ENCODE measurements around the gene DAPK1.
A peak's percentile ranks its signal among the peaks of the same experiment; 100 is the strongest.

Gene DAPK1

GRCh38 chr9:87707805-87708506, 210.3 kb downstream of the DAPK1 start:
- H3K36me3 ChIP-seq (ENCODE audit: control insufficient read depth in 5 of 5, insufficient read depth in 5 of 5, low read length in 5 of 5) = peaks cover 2 to 29% (median 21%) of the 10 kb centered on the region in 5 donors
- H3K4me1 ChIP-seq (ENCODE audit: control insufficient read depth in 5 of 5, insufficient read depth in 5 of 5, low read length in 5 of 5) = peaks cover 4 to 22% (median 6%) of the 10 kb centered on the region in 5 donors
- no peak overlapping the region for H3K4me3 ChIP-seq (ENCODE audit: low read depth in 1 of 5, low read length in 5 of 5)
- H3K27me3 ChIP-seq (ENCODE audit: control insufficient read depth in 5 of 5, insufficient read depth in 4 of 5, low read length in 5 of 5) = no peaks in the 10 kb centered on the region
- H3K27ac ChIP-seq (ENCODE audit: low read depth, low read length) = no peak overlapping the region
- no peaks in the 10 kb centered on the region for H3K9me3 ChIP-seq (ENCODE audit: control insufficient read depth in 5 of 5, low read length in 5 of 5)
- H3K9ac ChIP-seq (ENCODE audit: low read length in 5 of 5) = no peak overlapping the region

DNA sequence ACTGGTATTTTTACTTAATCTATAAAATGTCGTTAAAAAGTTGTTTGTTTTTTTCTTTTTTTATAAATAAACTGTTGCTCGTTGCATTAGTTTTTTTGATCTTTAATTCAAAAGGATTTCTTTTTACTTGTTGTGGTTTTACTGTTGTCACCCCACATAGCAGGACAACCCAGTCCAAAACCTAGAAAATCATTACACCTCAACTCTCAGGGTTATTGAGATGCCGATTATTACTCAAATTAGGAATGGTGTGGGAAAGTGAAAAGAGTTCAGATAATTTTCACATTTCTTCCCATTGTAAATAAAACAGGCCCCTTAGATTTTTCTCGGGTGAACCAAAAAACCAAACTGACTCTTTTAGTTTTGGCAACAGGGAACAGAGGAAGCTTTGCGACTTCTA, 210.9 kb downstream of the DAPK1 start:
- Histone ChIP-seq H3K9ac (ENCODE audit: low read length in 5 of 5) (no peak overlapping the region), H3K9me3 (ENCODE audit: control insufficient read depth in 5 of 5, low read length in 5 of 5) (no peaks in the 10 kb centered on the region), H3K4me3 (ENCODE audit: low read depth in 1 of 5, low read length in 5 of 5) (no peak overlapping the region), H3K36me3 (ENCODE audit: control insufficient read depth in 5 of 5, insufficient read depth in 5 of 5, low read length in 5 of 5) (peaks cover 2 to 23% (median 18%) of the 10 kb centered on the region in 5 donors), H3K27ac (ENCODE audit: low read depth, low read length) (no peak overlapping the region), H3K4me1 (ENCODE audit: control insufficient read depth in 5 of 5, insufficient read depth in 5 of 5, low read length in 5 of 5) (peaks cover 6 to 25% (median 11%) of the 10 kb centered on the region in 5 donors), H3K27me3 (ENCODE audit: control insufficient read depth in 5 of 5, insufficient read depth in 4 of 5, low read length in 5 of 5) (peaks cover 0 to 3% (median 0%) of the 10 kb centered on the region in 5 donors)

DNA sequence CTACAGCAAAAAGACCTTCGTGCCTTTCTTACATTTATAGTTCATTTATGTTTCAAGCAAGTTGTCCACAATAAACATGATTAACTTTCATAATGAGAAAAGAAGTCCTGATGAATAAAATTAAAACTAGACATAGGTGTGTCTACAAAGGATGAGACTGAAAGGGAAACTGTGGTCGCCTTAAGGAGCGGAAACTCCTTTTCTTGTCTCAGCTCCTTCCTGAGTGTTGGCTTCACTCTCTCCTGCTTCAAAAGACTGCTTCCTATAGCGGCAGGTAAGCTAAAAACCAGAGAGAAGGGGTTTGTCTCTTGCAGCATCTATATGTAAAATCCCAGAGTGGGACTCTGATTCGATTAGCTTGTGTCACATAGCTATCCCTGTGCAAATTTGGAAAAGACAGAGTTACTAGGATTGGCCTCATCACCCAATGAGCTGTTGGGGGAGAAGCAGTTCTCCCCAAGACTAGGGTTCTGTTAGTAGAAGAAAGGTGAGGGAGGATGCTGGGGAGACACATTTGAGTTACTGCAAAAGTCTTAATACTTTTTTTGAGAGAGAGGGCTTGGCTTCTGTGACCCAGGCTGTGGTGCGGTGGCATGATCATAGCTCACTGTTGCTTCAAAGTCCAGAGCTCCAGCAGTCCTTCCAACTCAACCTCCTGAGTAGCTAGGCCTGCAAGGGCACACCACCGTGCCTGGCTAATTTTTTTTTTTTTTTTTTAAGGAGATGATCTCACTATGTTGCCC, 211.5 kb downstream of the DAPK1 start:
- Histone ChIP-seq H3K4me3 (ENCODE audit: low read depth in 1 of 5, low read length in 5 of 5) (no peak overlapping the region), H3K9me3 (ENCODE audit: control insufficient read depth in 5 of 5, low read length in 5 of 5) (no peaks in the 10 kb centered on the region), H3K9ac (ENCODE audit: low read length in 5 of 5) (no peak overlapping the region), H3K27ac (ENCODE audit: low read depth, low read length) (no peak overlapping the region), H3K27me3 (ENCODE audit: control insufficient read depth in 5 of 5, insufficient read depth in 4 of 5, low read length in 5 of 5) (peaks cover 0 to 4% (median 0%) of the 10 kb centered on the region in 5 donors), H3K4me1 (ENCODE audit: control insufficient read depth in 5 of 5, insufficient read depth in 5 of 5, low read length in 5 of 5) (peaks cover 7 to 25% (median 12%) of the 10 kb centered on the region in 5 donors), H3K36me3 (ENCODE audit: control insufficient read depth in 5 of 5, insufficient read depth in 5 of 5, low read length in 5 of 5) (peaks cover 2 to 19% (median 17%) of the 10 kb centered on the region in 5 donors)

- no peaks in the 10 kb centered on the region for H3K9me3 ChIP-seq (ENCODE audit: control insufficient read depth in 5 of 5, low read length in 5 of 5)
- H3K9ac ChIP-seq (ENCODE audit: low read length in 5 of 5) = no peak overlapping the region
- H3K27ac ChIP-seq (ENCODE audit: low read depth, low read length) = no peak overlapping the region
- peaks cover 2 to 19% (median 15%) of the 10 kb centered on the region in 5 donors for H3K36me3 ChIP-seq (ENCODE audit: control insufficient read depth in 5 of 5, insufficient read depth in 5 of 5, low read length in 5 of 5)
- peaks cover 13 to 32% (median 17%) of the 10 kb centered on the region in 5 donors for H3K4me1 ChIP-seq (ENCODE audit: control insufficient read depth in 5 of 5, insufficient read depth in 5 of 5, low read length in 5 of 5)
- H3K27me3 ChIP-seq (ENCODE audit: control insufficient read depth in 5 of 5, insufficient read depth in 4 of 5, low read length in 5 of 5) = peaks cover 0 to 4% (median 0%) of the 10 kb centered on the region in 5 donors
- no peak overlapping the region for H3K4me3 ChIP-seq (ENCODE audit: low read depth in 1 of 5, low read length in 5 of 5)
Measured at GRCh38 chr9:87710443-87710842, 212.8 kb downstream of the DAPK1 start.

DNA sequence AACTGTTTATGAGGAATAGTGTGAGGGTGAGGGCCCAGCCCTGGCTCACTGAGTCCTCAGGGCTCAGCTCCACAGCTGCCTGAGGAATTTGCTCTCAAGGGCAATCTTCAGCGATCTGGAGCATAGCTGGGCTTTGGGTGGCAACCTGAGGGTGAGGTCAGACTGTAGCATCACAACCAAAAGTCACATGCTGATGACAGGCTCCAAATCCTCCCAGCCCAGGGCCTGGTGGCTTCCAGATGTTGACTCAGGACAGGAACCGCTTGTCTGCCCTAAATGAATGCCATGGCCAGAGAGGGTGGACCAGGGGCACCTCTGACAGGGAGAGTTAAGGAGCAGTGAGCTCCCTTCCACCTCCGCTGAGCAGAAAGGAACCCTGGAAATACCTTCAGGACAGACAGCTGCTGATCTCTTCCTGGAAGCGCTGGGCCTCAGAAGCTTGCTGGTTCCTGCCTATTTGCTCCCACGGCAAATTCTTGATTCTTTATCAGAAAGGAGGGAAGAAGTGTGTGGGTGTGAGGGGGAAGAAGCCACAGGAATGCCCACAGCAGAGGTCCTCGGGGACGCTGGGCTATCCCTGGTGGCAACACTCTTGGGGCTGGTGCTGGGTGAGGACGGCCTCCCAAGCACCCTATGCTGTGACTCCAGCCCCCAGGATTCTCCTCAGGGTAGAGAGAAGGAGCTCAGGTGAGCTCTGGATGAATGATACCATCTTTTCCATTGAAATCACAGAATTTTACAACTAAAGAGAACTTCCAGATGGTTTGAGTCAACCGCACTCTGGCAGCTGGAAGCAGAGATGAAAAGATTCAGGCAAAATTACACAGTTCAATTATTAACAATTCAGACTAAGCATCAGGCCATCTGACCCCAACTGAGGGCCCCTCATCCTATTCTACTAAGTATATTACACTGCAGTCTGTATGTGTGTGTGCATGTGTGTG, 214.5 kb downstream of the DAPK1 start:
- Histone ChIP-seq H3K4me3 (ENCODE audit: low read depth in 1 of 5, low read length in 5 of 5) (no peak overlapping the region), H3K4me1 (ENCODE audit: control insufficient read depth in 5 of 5, insufficient read depth in 5 of 5, low read length in 5 of 5) (peaks cover 11 to 36% (median 17%) of the 10 kb centered on the region in 5 donors), H3K36me3 (ENCODE audit: control insufficient read depth in 5 of 5, insufficient read depth in 5 of 5, low read length in 5 of 5) (peaks cover 2 to 5% (median 3%) of the 10 kb centered on the region in 5 donors), H3K9me3 (ENCODE audit: control insufficient read depth in 5 of 5, low read length in 5 of 5) (no peaks in the 10 kb centered on the region), H3K27ac (ENCODE audit: low read depth, low read length) (peak overlapping the region; percentile 92), H3K27me3 (ENCODE audit: control insufficient read depth in 5 of 5, insufficient read depth in 4 of 5, low read length in 5 of 5) (peaks cover 0 to 4% (median 0%) of the 10 kb centered on the region in 5 donors), H3K9ac (ENCODE audit: low read length in 5 of 5) (peak overlapping the region in 4 of 5 donors; percentile 8 to 38 (median 28))

- no peaks in the 10 kb centered on the region for H3K9me3 ChIP-seq (ENCODE audit: control insufficient read depth in 5 of 5, low read length in 5 of 5)
- peaks cover 0 to 4% (median 0%) of the 10 kb centered on the region in 5 donors for H3K27me3 ChIP-seq (ENCODE audit: control insufficient read depth in 5 of 5, insufficient read depth in 4 of 5, low read length in 5 of 5)
- peaks cover 11 to 36% (median 17%) of the 10 kb centered on the region in 5 donors for H3K4me1 ChIP-seq (ENCODE audit: control insufficient read depth in 5 of 5, insufficient read depth in 5 of 5, low read length in 5 of 5)
- H3K9ac ChIP-seq (ENCODE audit: low read length in 5 of 5) = peak overlapping the region in 2 of 5 donors; percentile 39 to 57
- peak overlapping the region; percentile 92 for H3K27ac ChIP-seq (ENCODE audit: low read depth, low read length)
- peaks cover 0 to 2% (median 1%) of the 10 kb centered on the region in 5 donors for H3K36me3 ChIP-seq (ENCODE audit: control insufficient read depth in 5 of 5, insufficient read depth in 5 of 5, low read length in 5 of 5)
- H3K4me3 ChIP-seq (ENCODE audit: low read depth in 1 of 5, low read length in 5 of 5) = peak overlapping the region in 1 of 5 donors; percentile 45
Measured at GRCh38 chr9:87712801-87713277, 215.2 kb downstream of the DAPK1 start.

GRCh38 chr9:87713278-87713987, 215.8 kb downstream of the DAPK1 start:
- Histone ChIP-seq H3K27ac (ENCODE audit: low read depth, low read length) (peak overlapping the region; percentile 93), H3K9me3 (ENCODE audit: control insufficient read depth in 5 of 5, low read length in 5 of 5) (no peaks in the 10 kb centered on the region), H3K36me3 (ENCODE audit: control insufficient read depth in 5 of 5, insufficient read depth in 5 of 5, low read length in 5 of 5) (peaks cover 0 to 2% (median 0%) of the 10 kb centered on the region in 5 donors), H3K4me1 (ENCODE audit: control insufficient read depth in 5 of 5, insufficient read depth in 5 of 5, low read length in 5 of 5) (peaks cover 11 to 39% (median 17%) of the 10 kb centered on the region in 5 donors), H3K9ac (ENCODE audit: low read length in 5 of 5) (peak overlapping the region; percentile 30 to 66 (median 47)), H3K27me3 (ENCODE audit: control insufficient read depth in 5 of 5, insufficient read depth in 4 of 5, low read length in 5 of 5) (peaks cover 0 to 4% (median 0%) of the 10 kb centered on the region in 5 donors), H3K4me3 (ENCODE audit: low read depth in 1 of 5, low read length in 5 of 5) (peak overlapping the region in 1 of 5 donors; percentile 45)

DNA sequence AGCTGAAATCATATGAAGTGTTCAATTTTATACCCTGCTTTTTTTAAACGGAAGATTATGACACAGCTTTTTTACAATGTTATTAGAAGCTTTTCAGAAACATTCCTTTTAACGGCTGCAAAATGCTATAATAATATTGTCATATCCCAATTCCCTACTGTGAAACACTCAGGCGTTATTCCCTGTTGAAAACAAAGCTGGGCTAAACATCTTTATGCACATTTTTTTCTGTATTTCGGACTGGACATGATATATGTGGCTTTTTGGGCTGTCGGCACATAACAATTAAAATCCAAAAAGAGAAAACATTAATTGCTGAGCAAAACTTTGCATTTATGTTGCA, 216.3 kb downstream of the DAPK1 start:
- peak overlapping the region in 4 of 5 donors; percentile 23 to 66 (median 38) for H3K9ac ChIP-seq (ENCODE audit: low read length in 5 of 5)
- H3K36me3 ChIP-seq (ENCODE audit: control insufficient read depth in 5 of 5, insufficient read depth in 5 of 5, low read length in 5 of 5) = peaks cover 0 to 2% (median 0%) of the 10 kb centered on the region in 5 donors
- H3K4me1 ChIP-seq (ENCODE audit: control insufficient read depth in 5 of 5, insufficient read depth in 5 of 5, low read length in 5 of 5) = peaks cover 13 to 39% (median 17%) of the 10 kb centered on the region in 5 donors
- no peaks in the 10 kb centered on the region for H3K9me3 ChIP-seq (ENCODE audit: control insufficient read depth in 5 of 5, low read length in 5 of 5)
- no peak overlapping the region for H3K4me3 ChIP-seq (ENCODE audit: low read depth in 1 of 5, low read length in 5 of 5)
- H3K27ac ChIP-seq (ENCODE audit: low read depth, low read length) = peak overlapping the region; percentile 93
- H3K27me3 ChIP-seq (ENCODE audit: control insufficient read depth in 5 of 5, insufficient read depth in 4 of 5, low read length in 5 of 5) = peaks cover 0 to 4% (median 0%) of the 10 kb centered on the region in 5 donors

DNA sequence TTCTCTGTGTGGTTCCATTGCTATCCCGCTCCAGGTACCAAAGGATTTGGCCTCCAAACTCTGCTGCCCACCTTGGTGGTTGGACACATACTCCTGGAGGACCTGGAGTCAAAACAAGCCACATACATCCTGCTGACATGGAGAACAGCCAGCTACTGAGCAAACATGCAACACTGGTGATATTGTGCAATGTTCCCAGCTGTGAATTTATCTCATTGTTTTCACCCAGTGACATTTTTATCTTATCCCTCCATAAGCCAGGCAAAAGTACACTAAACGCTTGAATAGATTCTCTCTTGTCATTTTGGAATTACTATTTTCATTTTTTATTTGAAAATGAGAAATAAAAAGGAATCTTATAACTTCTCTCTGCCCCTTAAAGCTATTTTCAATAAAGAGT, 217.2 kb downstream of the DAPK1 start:
- Histone ChIP-seq H3K4me1 (ENCODE audit: control insufficient read depth in 5 of 5, insufficient read depth in 5 of 5, low read length in 5 of 5) (peaks cover 13 to 39% (median 17%) of the 10 kb centered on the region in 5 donors), H3K27ac (ENCODE audit: low read depth, low read length) (peak overlapping the region; percentile 93), H3K9me3 (ENCODE audit: control insufficient read depth in 5 of 5, low read length in 5 of 5) (no peaks in the 10 kb centered on the region), H3K9ac (ENCODE audit: low read length in 5 of 5) (peak overlapping the region in 4 of 5 donors; percentile 30 to 66 (median 42)), H3K36me3 (ENCODE audit: control insufficient read depth in 5 of 5, insufficient read depth in 5 of 5, low read length in 5 of 5) (no peaks in the 10 kb centered on the region), H3K4me3 (ENCODE audit: low read depth in 1 of 5, low read length in 5 of 5) (no peak overlapping the region), H3K27me3 (ENCODE audit: control insufficient read depth in 5 of 5, insufficient read depth in 4 of 5, low read length in 5 of 5) (peaks cover 0 to 4% (median 0%) of the 10 kb centered on the region in 5 donors)
